ENCODE measurements around the gene GRID2IP. TPM values are rescaled to one million over a fixed set of nuclear protein-coding genes. Genes with fewer than 3 reads are reported as not detected.

Gene GRID2IP
- total and polyA plus RNA-seq, 7 donors, result 0.23 to 0.39 TPM; not detected in 5

DNA sequence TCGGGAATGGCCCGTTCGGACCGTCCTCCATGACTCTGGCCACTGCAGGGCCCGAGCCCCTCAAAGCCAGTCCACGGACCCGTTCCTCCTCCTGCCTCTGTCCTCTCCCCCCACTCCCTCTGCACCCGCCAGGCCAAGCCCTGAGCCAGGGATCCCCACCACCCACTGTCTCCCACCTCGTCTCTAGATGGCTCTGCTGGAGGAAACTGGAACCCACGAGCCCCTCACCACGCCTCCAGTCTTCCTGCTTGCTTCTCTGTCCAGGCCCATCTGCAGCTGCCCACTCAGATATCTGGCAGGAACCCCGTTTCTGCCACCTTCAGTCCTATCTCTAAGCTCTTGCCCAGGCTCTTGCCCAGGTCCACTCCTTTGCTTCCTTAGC lies 24.3 kb downstream of the GRID2IP start:
- Histone ChIP-seq H3K27ac (no peak overlapping the region), H3K4me3 (peak overlapping the region; percentile 16 to 45 (median 34)), H3K9me3 (no peaks in the 10 kb centered on the region), H3K36me3 (no peaks in the 10 kb centered on the region), H3K4me1 (peaks cover 0 to 18% (median 13%) of the 10 kb centered on the region in 4 donors), H3K27me3 (peaks cover 22 to 69% (median 43%) of the 10 kb centered on the region in 3 donors)
- 27 to 38% methylated on average over 12 of the region's 12 CpGs for WGBS, 2 donors
- TF ChIP-seq POLR2A (IDR thresholded peaks at IDR 0.05) (no peak), POLR2AphosphoS5 (IDR thresholded peaks at IDR 0.05) (no peak), EP300 (IDR thresholded peaks at IDR 0.05) (no peak)
- TF ChIP-seq, protein P1, sequence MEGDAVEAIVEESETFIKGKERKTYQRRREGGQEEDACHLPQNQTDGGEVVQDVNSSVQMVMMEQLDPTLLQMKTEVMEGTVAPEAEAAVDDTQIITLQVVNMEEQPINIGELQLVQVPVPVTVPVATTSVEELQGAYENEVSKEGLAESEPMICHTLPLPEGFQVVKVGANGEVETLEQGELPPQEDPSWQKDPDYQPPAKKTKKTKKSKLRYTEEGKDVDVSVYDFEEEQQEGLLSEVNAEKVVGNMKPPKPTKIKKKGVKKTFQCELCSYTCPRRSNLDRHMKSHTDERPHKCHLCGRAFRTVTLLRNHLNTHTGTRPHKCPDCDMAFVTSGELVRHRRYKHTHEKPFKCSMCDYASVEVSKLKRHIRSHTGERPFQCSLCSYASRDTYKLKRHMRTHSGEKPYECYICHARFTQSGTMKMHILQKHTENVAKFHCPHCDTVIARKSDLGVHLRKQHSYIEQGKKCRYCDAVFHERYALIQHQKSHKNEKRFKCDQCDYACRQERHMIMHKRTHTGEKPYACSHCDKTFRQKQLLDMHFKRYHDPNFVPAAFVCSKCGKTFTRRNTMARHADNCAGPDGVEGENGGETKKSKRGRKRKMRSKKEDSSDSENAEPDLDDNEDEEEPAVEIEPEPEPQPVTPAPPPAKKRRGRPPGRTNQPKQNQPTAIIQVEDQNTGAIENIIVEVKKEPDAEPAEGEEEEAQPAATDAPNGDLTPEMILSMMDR (IDR thresholded peaks at IDR 0.05), result no peak
- intact Hi-C loops (cut with DNase I), result no loop called here
- no peak for DNase-seq

DNA sequence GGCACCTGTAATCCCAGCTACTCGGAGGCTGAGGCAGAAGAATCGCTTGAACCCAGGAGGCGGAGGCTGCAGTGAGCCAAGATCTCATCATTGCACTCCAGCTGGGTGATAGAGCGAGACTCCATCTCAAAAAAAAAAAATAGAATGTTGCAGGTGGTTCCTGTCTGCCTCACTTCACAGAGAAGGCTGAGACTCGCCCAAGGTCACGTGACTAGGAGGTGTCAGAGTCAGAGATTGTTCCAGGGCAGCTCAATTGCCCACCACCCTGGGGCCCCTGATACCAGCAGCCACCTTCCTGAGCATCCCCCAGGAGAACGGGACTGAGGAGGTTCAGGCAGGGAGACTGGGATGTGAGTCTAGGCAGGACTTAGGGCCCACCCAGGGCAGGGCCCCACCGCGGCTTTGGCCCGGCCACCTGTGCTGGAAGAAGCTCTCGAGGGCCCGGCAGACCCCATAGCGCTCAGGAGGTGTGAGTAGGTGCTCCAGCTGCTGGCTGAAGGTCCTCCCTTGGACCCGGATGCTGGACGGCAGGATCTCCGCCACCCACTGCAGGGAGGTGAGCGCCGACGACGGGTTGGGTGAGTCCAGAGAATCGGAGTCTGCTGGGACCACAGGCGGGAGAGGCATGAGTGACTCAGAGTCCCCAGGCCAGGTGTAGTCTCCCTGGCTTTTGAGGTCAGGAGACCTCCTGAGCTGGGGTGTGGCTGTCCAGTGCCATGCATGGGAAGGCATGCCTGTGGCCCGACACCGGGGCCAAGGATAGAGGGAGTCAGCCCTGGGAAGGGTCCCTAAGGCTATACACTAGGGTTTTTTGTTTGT lies 30.9 kb downstream of the GRID2IP start:
- H3K4me3 ChIP-seq, result no peak overlapping the region
- H3K4me1 ChIP-seq, result peaks cover 0 to 6% (median 0%) of the 10 kb centered on the region in 4 donors
- TF ChIP-seq, protein P1 (IDR thresholded peaks at IDR 0.05), result no peak
- TF ChIP-seq POLR2A (IDR thresholded peaks at IDR 0.05) (no peak), POLR2AphosphoS5 (IDR thresholded peaks at IDR 0.05) (no peak)
- DNase-seq, result no peak
- H3K9me3 ChIP-seq, result no peaks in the 10 kb centered on the region
- WGBS, 2 donors, result 66 to 79% methylated on average over 24 of the region's 24 CpGs
- H3K27me3 ChIP-seq, result peaks cover 0 to 14% (median 0%) of the 10 kb centered on the region in 3 donors
- H3K27ac ChIP-seq, result no peak overlapping the region
- no peaks in the 10 kb centered on the region for H3K36me3 ChIP-seq
- intact Hi-C loops (cut with DNase I), result no loop called here

DNA sequence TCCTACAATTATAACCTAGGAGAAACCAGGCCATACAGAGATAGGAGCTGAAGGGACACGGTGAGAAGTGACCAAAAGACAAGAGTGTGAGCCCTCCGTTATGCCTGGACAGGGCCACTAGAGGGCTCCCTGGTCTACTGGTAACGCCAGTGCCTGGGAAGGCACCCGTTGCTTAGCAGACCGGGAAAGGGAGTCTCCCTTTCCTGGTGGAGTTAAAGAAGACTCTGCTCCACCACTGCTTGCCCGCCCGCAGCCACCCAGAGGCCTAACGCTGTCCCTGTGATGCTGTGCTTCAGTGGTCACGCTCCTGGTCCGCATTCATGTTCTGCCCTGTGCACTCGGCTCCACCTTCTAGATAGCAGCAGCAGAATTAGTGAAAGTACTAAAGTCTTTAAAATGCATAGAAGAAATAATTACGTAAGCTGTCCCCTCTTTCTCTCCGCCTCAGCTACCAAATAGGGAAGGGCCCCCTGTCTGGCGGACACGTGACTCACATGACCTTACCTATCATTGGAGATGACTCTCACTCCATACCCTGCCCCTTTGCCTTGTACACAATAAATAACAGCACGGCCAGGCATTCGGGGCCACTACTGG lies 34.8 kb downstream of the GRID2IP start:
- Histone ChIP-seq H3K36me3 (no peaks in the 10 kb centered on the region), H3K27ac (peak overlapping the region; percentile 13 to 53 (median 39)), H3K27me3 (peaks cover 0 to 4% (median 0%) of the 10 kb centered on the region in 3 donors), H3K4me3 (peak overlapping the region in 3 of 4 donors; percentile 21 to 24 (median 22)), H3K4me1 (peaks cover 0 to 6% (median 0%) of the 10 kb centered on the region in 4 donors), H3K9me3 (no peaks in the 10 kb centered on the region)
- intact Hi-C loops (cut with DNase I), result loop anchor here (2.0 kb wide), 1 partner anchor 60 kb away; the partner anchor contains the start of gene ZDHHC4
- WGBS, 2 donors, result 12 to 14% methylated on average over 17 of the region's 17 CpGs
- TF ChIP-seq, protein P1 (IDR thresholded peaks at IDR 0.05), result peak; percentile 69 to 76 (median 72)
- TF ChIP-seq POLR2A (IDR thresholded peaks at IDR 0.05), result no peak
- peak; percentile 92 for DNase-seq

DNA sequence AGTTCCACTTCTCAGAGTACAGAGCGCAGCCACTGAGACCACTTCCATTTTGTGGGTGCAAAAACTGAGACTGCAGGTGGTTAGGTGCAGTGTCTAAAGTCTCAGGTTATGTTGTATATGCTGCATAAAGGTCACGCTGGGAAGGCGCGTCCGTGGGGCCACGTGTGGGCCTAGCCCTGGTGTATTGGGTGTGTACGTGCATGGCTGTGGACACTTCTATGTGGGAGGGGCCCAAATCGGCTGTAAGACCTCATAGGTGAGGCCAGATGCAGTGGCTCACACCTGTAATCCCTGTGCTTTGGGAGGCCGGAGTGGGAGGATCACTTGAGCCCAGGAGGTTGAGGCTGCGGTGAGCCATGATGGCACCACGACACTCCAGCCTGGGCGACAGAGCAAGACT lies 37.7 kb downstream of the GRID2IP start:
- no peak for DNase-seq
- intact Hi-C loops (cut with DNase I), result no loop called here
- H3K9me3 ChIP-seq, result no peaks in the 10 kb centered on the region
- H3K4me3 ChIP-seq, result no peak overlapping the region
- WGBS, 2 donors, result 65 to 86% methylated on average over 12 of the region's 12 CpGs
- H3K27me3 ChIP-seq, result no peaks in the 10 kb centered on the region
- H3K4me1 ChIP-seq, result peaks cover 0 to 6% (median 0%) of the 10 kb centered on the region in 4 donors
- H3K36me3 ChIP-seq, result no peaks in the 10 kb centered on the region
- no peak for TF ChIP-seq POLR2A (IDR thresholded peaks at IDR 0.05)
- TF ChIP-seq, protein P1 (IDR thresholded peaks at IDR 0.05), result no peak
- no peak overlapping the region for H3K27ac ChIP-seq

All from sigmoid colon (tissue), 7 donors.